SK-N-SH (cell line): Measurements from ENCODE around the gene ARHGAP36. TPM values are rescaled to one million over a fixed set of nuclear protein-coding genes. Genes with fewer than 3 reads are reported as not detected.
A peak's percentile ranks its signal among the peaks of the same experiment; 100 is the strongest.

ENCODE experiments used
- CTCF ChIA-PET: fragments of 300-600, 350-600 bp; formaldehyde crosslinking; extraction: SDS; loops from one replicate; lab custom pipeline; 2021; lab: Yijun Ruan, JAX
- POLR2A ChIA-PET: fragments of 350-600 bp; sonication (Branson Sonifier 250); formaldehyde crosslinking; extraction: SDS; loops from one replicate; lab custom pipeline; 2020; ENCODE audit warnings: antibody characterized with exemption, inconsistent platforms; lab: Yijun Ruan, JAX
- DNase-seq: peaks from one replicate; pipeline ENCODE4 v3.0.0; 2012
- H2AFZ ChIP-seq: fragments of 200-600 bp; sonication (generic); 2 replicates; pipeline ENCODE4 v1.8.1; 2016; ENCODE audit warnings: antibody characterized with exemption, mild to moderate bottlenecking, low read depth
- H3F3A ChIP-seq: fragments of 200-600 bp; sonication (generic); replicated peaks from 2 replicates; pipeline ENCODE3; 2016; ENCODE audit warnings: antibody characterized with exemption, mild to moderate bottlenecking; ENCODE audit not compliant: insufficient read depth
- H3K27ac ChIP-seq, 2 experiments: fragments of 200-500 bp in 1 of 2; fragments of 200-600 bp in 1 of 2; sonication (Bioruptor generic) in 1 of 2; sonication (generic), shearing (Covaris generic) in 1 of 2; 2 replicates each; pipeline versions ENCODE4 v1.5.1 to v1.6.1; 2014 to 2016; ENCODE audit warnings: low read depth in 2 of 2, inconsistent platforms in 1 of 2, low read length in 1 of 2, mild to moderate bottlenecking in 1 of 2, mixed read lengths in 1 of 2
- H3K27me3 ChIP-seq: fragments of 200-600 bp; sonication (generic), shearing (Covaris generic); 2 replicates; pipeline ENCODE4 v1.6.1; 2016; ENCODE audit warnings: mixed run types; ENCODE audit not compliant: insufficient read depth
- H3K36me3 ChIP-seq, 2 experiments: fragments of 200-500 bp in 1 of 2; fragments of 200-600 bp in 1 of 2; sonication (Bioruptor generic) in 1 of 2; sonication (generic) in 1 of 2; replicated peaks in 1 of 2; 2 replicates each; pipeline versions ENCODE3 to v1.5.1; 2014 to 2016; ENCODE audit warnings: low read length in 1 of 2, mild to moderate bottlenecking in 1 of 2; ENCODE audit not compliant: insufficient read depth in 2 of 2, control insufficient read depth in 1 of 2
- H3K4me1 ChIP-seq, 2 experiments: fragments of 200-500 bp in 1 of 2; fragments of 200-600 bp in 1 of 2; sonication (Bioruptor generic) in 1 of 2; sonication (generic), shearing (Covaris generic) in 1 of 2; 2 replicates each; pipeline versions ENCODE4 v1.5.1 to v1.6.1; 2014 to 2016; ENCODE audit warnings: low read depth in 1 of 2, low read length in 1 of 2, mixed run types in 1 of 2; ENCODE audit not compliant: insufficient read depth in 2 of 2, control insufficient read depth in 1 of 2
- H3K4me2 ChIP-seq: fragments of 200-600 bp; sonication (generic), shearing (Covaris generic); 2 replicates; pipeline ENCODE4 v1.6.1; 2017; ENCODE audit warnings: mixed run types
- H3K4me3 ChIP-seq, 2 experiments: fragments of 200-500 bp in 1 of 2; fragments of 200-600 bp in 1 of 2; sonication (Bioruptor generic) in 1 of 2; sonication (generic), shearing (Covaris generic) in 1 of 2; 2 replicates each; pipeline versions ENCODE4 v1.5.1 to v1.8.1; 2014 to 2016; ENCODE audit warnings: low read depth in 2 of 2, inconsistent platforms in 1 of 2, low read length in 1 of 2, mild to moderate bottlenecking in 1 of 2, mixed read lengths in 1 of 2, moderate library complexity in 1 of 2
- H3K79me2 ChIP-seq: fragments of 200-600 bp; sonication (generic); 2 replicates; pipeline ENCODE4 v1.8.1; 2017; ENCODE audit warnings: mild to moderate bottlenecking; ENCODE audit not compliant: insufficient read depth
- H3K9ac ChIP-seq: fragments of 200-600 bp; sonication (generic); 2 replicates; pipeline ENCODE4 v1.6.1; 2017; ENCODE audit warnings: mixed run types
- H3K9me2 ChIP-seq: fragments of 200-600 bp; sonication (generic); 2 replicates; pipeline ENCODE4 v1.6.1; 2017; ENCODE audit warnings: mixed run types
- H3K9me3 ChIP-seq: fragments of 200-600 bp; sonication (generic); 2 replicates; pipeline ENCODE4 v1.6.1; 2017; ENCODE audit warnings: mixed run types, mild to moderate bottlenecking, moderate library complexity
- H4K20me1 ChIP-seq: fragments of 200-600 bp; sonication (generic); 2 replicates; pipeline ENCODE4 v1.6.1; 2017; ENCODE audit warnings: mild to moderate bottlenecking, mixed run types; ENCODE audit not compliant: insufficient read depth
- CHD2 ChIP-seq: fragments of 150-350 bp; IDR thresholded peaks from 2 replicates; pipeline ENCODE4 v1.6.1; 2018; ENCODE audit warnings: low read length; ENCODE audit not compliant: partially characterized antibody
- EP300 ChIP-seq, 2 experiments: IDR thresholded peaks; 2 replicates each; pipeline versions ENCODE4 v1.4.0 to v1.6.1; 2012; ENCODE audit warnings: borderline replicate concordance in 1 of 2, low read depth in 1 of 2, low read length in 1 of 2
- EZH2phosphoT487 ChIP-seq: fragments of 200-600 bp; sonication (generic); IDR thresholded peaks from 2 replicates; pipeline ENCODE4 v1.6.1; 2017; ENCODE audit warnings: low read depth, mixed run types, mild to moderate bottlenecking, antibody characterized with exemption, moderate library complexity, borderline replicate concordance
- FOSL2 ChIP-seq: IDR thresholded peaks from 2 replicates; pipeline ENCODE4 v1.4.0; 2012; ENCODE audit warnings: low read depth, mild to moderate bottlenecking, moderate library complexity, borderline replicate concordance
- MEF2A ChIP-seq: IDR thresholded peaks from 2 replicates; pipeline ENCODE4 v1.4.0; 2012; ENCODE audit warnings: low read depth, borderline replicate concordance
- MXI1 ChIP-seq: IDR thresholded peaks from 2 replicates; pipeline ENCODE4 v1.6.1; 2012; ENCODE audit warnings: mild to moderate bottlenecking, low read depth, low read length, improper control_type of control experiment
- NFIC ChIP-seq: IDR thresholded peaks from 2 replicates; pipeline ENCODE4 v1.4.0; 2012; ENCODE audit warnings: borderline replicate concordance
- NRF1 ChIP-seq: IDR thresholded peaks from 2 replicates; pipeline ENCODE4 v1.6.1; 2012; ENCODE audit warnings: low read depth, mild to moderate bottlenecking, low read length
- RAD21 ChIP-seq: IDR thresholded peaks from 2 replicates; pipeline ENCODE4 v1.6.1; 2012; ENCODE audit warnings: mild to moderate bottlenecking, low read length
- RCOR1 ChIP-seq: fragments of 150-350 bp; IDR thresholded peaks from 2 replicates; pipeline ENCODE4 v1.6.1; 2017; ENCODE audit warnings: antibody characterized with exemption, low read length
- RFX5 ChIP-seq: IDR thresholded peaks from 2 replicates; pipeline ENCODE4 v1.6.1; 2012; ENCODE audit warnings: mild to moderate bottlenecking, improper control_type of control experiment, low read length
- RXRA ChIP-seq: IDR thresholded peaks from 2 replicates; pipeline ENCODE4 v1.4.0; 2012; ENCODE audit warnings: low read depth, mild to moderate bottlenecking, borderline replicate concordance
- SIN3A ChIP-seq: IDR thresholded peaks from 2 replicates; pipeline ENCODE4 v1.6.1; 2012; ENCODE audit warnings: low read depth, mild to moderate bottlenecking, low read length, moderate library complexity, borderline replicate concordance
- TEAD4 ChIP-seq: IDR thresholded peaks from 2 replicates; pipeline ENCODE4 v1.4.0; 2012; ENCODE audit warnings: mild to moderate bottlenecking, borderline replicate concordance; ENCODE audit not compliant: insufficient read depth
- YY1 ChIP-seq: IDR thresholded peaks from 2 replicates; pipeline ENCODE4 v1.4.0; 2012; ENCODE audit warnings: low read depth, mild to moderate bottlenecking
- WGBS: methylation state at CpG from one replicate; pipeline ENCODE4 v1.1.6; 2017; ENCODE audit warnings: low lambda C conversion rate; 5-methylcytosine and 5-hydroxymethylcytosine counted together
- polyA plus RNA-seq, 3 experiments: library from polyadenylated mRNA; depleted of rRNA; stranded (reverse); fragments of >200 nt; gene quantifications; 2 replicates each; pipeline ENCODE4 v1.2.3, GENCODE V29; 2012
- TF ChIP-seq, protein P1 (sequence below): IDR thresholded peaks from 2 replicates; pipeline ENCODE4; 2012
- TF ChIP-seq, protein P2 (sequence below): IDR thresholded peaks from 2 replicates; pipeline ENCODE4 v1.4.0; 2012; ENCODE audit warnings: low read depth, borderline replicate concordance
- TF ChIP-seq, protein P3 (sequence below): IDR thresholded peaks from 2 replicates; pipeline ENCODE4 v1.6.1; 2012; ENCODE audit warnings: mild to moderate bottlenecking, low read depth, low read length, moderate library complexity

ARHGAP36 gene
- polyA plus RNA-seq, 1 of the 3 experiments (the other 2 are of a cell fraction) = 0.23 TPM

DNA sequence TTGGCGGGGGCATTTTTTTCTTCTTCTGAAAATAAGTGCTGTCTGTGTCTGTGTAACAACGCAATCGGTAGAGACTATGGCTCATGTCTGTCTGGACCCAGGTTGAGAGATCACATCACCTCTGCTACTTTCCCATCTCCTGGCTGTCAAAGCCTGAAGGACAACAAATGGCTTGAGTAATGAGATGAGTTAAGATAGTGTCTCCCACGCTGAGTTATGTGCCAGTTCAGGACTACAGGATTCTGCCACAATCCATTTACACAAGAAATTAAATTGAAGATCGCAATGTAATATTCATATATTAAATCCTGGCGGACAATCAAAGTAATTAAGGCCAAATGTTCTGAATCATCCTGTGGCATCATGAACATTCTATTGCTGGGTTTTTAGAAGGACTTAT is 16.5 kb upstream of the ARHGAP36 start (continued):
- TF ChIP-seq RAD21 (no peak), MXI1 (no peak; the same call in 1 of the 2 replicates), NFIC (no peak), RXRA (no peak), CHD2 (peak; percentile 57), EP300 (IDR thresholded peaks at IDR 0.05; ENCODE audit: borderline replicate concordance in 1 of 2, low read depth in 1 of 2, low read length in 1 of 2) (peak; percentile 11 to 93; a peak in 3 of 4 replicates)

- H2AFZ ChIP-seq = no peak overlapping the region
- TF ChIP-seq SIN3A = no peak
- TF ChIP-seq FOSL2 = no peak
- TF ChIP-seq, protein P1, sequence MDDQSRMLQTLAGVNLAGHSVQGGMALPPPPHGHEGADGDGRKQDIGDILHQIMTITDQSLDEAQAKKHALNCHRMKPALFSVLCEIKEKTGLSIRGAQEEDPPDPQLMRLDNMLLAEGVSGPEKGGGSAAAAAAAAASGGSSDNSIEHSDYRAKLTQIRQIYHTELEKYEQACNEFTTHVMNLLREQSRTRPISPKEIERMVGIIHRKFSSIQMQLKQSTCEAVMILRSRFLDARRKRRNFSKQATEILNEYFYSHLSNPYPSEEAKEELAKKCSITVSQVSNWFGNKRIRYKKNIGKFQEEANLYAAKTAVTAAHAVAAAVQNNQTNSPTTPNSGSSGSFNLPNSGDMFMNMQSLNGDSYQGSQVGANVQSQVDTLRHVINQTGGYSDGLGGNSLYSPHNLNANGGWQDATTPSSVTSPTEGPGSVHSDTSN = no peak
- no peak for TF ChIP-seq NFIC
- no peak for TF ChIP-seq YY1
- TF ChIP-seq, protein P2, sequence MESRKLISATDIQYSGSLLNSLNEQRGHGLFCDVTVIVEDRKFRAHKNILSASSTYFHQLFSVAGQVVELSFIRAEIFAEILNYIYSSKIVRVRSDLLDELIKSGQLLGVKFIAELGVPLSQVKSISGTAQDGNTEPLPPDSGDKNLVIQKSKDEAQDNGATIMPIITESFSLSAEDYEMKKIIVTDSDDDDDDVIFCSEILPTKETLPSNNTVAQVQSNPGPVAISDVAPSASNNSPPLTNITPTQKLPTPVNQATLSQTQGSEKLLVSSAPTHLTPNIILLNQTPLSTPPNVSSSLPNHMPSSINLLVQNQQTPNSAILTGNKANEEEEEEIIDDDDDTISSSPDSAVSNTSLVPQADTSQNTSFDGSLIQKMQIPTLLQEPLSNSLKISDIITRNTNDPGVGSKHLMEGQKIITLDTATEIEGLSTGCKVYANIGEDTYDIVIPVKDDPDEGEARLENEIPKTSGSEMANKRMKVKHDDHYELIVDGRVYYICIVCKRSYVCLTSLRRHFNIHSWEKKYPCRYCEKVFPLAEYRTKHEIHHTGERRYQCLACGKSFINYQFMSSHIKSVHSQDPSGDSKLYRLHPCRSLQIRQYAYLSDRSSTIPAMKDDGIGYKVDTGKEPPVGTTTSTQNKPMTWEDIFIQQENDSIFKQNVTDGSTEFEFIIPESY = no peak
- H3K27ac ChIP-seq = no peak overlapping the region; a peak in 1 of 4 replicates
- no peaks in the 10 kb centered on the region for H3K9me2 ChIP-seq
- no peaks in the 10 kb centered on the region for H3K9me3 ChIP-seq
- no peaks in the 10 kb centered on the region for H3F3A ChIP-seq
- peaks cover 0 to 23% of the 10 kb centered on the region in 2 experiments; a peak in 1 of 4 replicates for H3K4me1 ChIP-seq
- H3K4me3 ChIP-seq = no peak overlapping the region
- peaks cover 8% of the 10 kb centered on the region; the same call in 1 of the 2 replicates for H3K27me3 ChIP-seq
- no peaks in the 10 kb centered on the region for H3K36me3 ChIP-seq
- ChIA-PET CTCF (interaction anchor here (1.5 kb wide), 1 partner anchor 51 kb away, joined by 5 read pairs; no protein-coding TSS in a partner anchor), POLR2A (no interaction called here)
- 49% methylated on average over 5 of the region's 5 CpGs for WGBS
- no peak overlapping the region for H3K4me2 ChIP-seq
- no peaks in the 10 kb centered on the region for H3K79me2 ChIP-seq
- H3K9ac ChIP-seq = no peak overlapping the region
- DNase-seq = no peak
- no peaks in the 10 kb centered on the region for H4K20me1 ChIP-seq
Observed at GRCh38 chrX:131045726-131046125, 12.4 kb upstream of the ARHGAP36 start.

DNA sequence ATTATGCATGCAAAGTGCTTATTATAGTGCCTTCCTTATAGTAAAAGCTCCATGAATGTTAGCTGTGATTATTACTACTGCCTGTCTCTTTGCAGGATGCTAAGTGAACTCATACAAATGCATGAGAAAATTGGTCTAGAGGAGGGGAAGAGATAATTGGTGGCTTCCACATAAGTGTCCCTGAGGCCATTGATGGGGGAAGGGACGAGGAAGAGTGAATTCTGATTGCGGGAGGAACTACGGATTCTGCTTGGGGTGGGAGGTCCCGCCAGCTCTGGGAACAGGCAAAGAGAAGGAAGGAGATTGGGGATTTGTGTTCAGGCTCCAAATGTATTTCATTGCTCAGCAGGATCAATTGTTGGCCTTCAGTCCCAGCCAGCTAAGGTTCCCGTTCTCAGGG is 11.6 kb upstream of the ARHGAP36 start:
- Histone ChIP-seq H4K20me1 (no peaks in the 10 kb centered on the region), H3K9me2 (no peaks in the 10 kb centered on the region), H3K4me1 (peaks cover 0 to 20% of the 10 kb centered on the region in 2 experiments; a peak in 1 of 4 replicates), H3K4me2 (no peak overlapping the region), H3K27me3 (peaks cover 1% of the 10 kb centered on the region; the same call in 1 of the 2 replicates), H3K9ac (no peak overlapping the region), H3F3A (no peaks in the 10 kb centered on the region), H3K27ac (peak overlapping the region in 1 of 2 experiments; percentile 24; a peak in 1 of 4 replicates), H3K79me2 (no peaks in the 10 kb centered on the region), H3K36me3 (no peaks in the 10 kb centered on the region), H2AFZ (no peak overlapping the region), H3K4me3 (no peak overlapping the region), H3K9me3 (no peaks in the 10 kb centered on the region)
- WGBS = 32% methylated on average over 5 of the region's 5 CpGs
- no peak for DNase-seq
- ChIA-PET CTCF (interaction anchor here (1.5 kb wide), 1 partner anchor 52 kb away, joined by 5 read pairs; no protein-coding TSS in a partner anchor), POLR2A (no interaction called here)
- TF ChIP-seq TEAD4 (no peak), RCOR1 (no peak), EZH2phosphoT487 (no peak), NRF1 (no peak), MEF2A (no peak), RFX5 (no peak)
- TF ChIP-seq, protein P3, sequence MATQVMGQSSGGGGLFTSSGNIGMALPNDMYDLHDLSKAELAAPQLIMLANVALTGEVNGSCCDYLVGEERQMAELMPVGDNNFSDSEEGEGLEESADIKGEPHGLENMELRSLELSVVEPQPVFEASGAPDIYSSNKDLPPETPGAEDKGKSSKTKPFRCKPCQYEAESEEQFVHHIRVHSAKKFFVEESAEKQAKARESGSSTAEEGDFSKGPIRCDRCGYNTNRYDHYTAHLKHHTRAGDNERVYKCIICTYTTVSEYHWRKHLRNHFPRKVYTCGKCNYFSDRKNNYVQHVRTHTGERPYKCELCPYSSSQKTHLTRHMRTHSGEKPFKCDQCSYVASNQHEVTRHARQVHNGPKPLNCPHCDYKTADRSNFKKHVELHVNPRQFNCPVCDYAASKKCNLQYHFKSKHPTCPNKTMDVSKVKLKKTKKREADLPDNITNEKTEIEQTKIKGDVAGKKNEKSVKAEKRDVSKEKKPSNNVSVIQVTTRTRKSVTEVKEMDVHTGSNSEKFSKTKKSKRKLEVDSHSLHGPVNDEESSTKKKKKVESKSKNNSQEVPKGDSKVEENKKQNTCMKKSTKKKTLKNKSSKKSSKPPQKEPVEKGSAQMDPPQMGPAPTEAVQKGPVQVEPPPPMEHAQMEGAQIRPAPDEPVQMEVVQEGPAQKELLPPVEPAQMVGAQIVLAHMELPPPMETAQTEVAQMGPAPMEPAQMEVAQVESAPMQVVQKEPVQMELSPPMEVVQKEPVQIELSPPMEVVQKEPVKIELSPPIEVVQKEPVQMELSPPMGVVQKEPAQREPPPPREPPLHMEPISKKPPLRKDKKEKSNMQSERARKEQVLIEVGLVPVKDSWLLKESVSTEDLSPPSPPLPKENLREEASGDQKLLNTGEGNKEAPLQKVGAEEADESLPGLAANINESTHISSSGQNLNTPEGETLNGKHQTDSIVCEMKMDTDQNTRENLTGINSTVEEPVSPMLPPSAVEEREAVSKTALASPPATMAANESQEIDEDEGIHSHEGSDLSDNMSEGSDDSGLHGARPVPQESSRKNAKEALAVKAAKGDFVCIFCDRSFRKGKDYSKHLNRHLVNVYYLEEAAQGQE = no peak
